Measurements from ENCODE around the gene CEP57L1. TPM values are rescaled to one million over a fixed set of nuclear protein-coding genes. Genes with fewer than 3 reads are reported as not detected.
"Not testable (repeated sequence)": the region's sequence is repeated elsewhere in the genome, so short reads cannot be mapped to it uniquely, and the experiment has no call there.

CEP57L1 gene
- total RNA-seq, 4 donors from 2014 or later, result 10.3 to 18.8 (median 13.8) TPM

DNA sequence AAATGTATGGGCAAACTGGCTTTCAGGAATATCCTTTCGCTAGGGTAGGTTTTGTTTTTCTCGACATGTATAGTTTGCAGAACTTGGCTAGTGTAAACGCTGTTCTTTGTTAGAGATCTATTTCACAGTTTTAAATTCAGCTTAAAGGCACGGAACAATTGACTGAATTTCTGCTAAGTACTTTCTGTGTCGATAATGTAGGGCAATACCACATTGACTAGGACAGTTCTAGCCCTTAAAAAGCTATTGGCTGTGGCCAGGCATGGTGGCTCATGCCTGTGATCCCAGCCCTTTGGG is 92.8 kb downstream of the CEP57L1 start:
- no peaks in the 10 kb centered on the region for H3K27me3 ChIP-seq
- DNase-seq (ENCODE audit: low spot score in 2 of 2), result no peak
- H3K4me1 ChIP-seq, result peaks cover 3% of the 10 kb centered on the region
- H3K4me3 ChIP-seq, result no peak overlapping the region
- TF ChIP-seq POLR2A (IDR thresholded peaks at IDR 0.05) (no peak), POLR2AphosphoS5 (IDR thresholded peaks at IDR 0.05) (no peak), EP300 (IDR thresholded peaks at IDR 0.05) (no peak)
- TF ChIP-seq, protein P1, sequence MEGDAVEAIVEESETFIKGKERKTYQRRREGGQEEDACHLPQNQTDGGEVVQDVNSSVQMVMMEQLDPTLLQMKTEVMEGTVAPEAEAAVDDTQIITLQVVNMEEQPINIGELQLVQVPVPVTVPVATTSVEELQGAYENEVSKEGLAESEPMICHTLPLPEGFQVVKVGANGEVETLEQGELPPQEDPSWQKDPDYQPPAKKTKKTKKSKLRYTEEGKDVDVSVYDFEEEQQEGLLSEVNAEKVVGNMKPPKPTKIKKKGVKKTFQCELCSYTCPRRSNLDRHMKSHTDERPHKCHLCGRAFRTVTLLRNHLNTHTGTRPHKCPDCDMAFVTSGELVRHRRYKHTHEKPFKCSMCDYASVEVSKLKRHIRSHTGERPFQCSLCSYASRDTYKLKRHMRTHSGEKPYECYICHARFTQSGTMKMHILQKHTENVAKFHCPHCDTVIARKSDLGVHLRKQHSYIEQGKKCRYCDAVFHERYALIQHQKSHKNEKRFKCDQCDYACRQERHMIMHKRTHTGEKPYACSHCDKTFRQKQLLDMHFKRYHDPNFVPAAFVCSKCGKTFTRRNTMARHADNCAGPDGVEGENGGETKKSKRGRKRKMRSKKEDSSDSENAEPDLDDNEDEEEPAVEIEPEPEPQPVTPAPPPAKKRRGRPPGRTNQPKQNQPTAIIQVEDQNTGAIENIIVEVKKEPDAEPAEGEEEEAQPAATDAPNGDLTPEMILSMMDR (IDR thresholded peaks at IDR 0.05), result no peak
- H3K9me3 ChIP-seq, result peaks cover 3% of the 10 kb centered on the region
- H3K36me3 ChIP-seq, result no peaks in the 10 kb centered on the region
- WGBS, result 30% methylated on average over 5 of the region's 5 CpGs
- no peak overlapping the region for H3K27ac ChIP-seq

GRCh38 chr6:109191368-109191767 is 96.1 kb downstream of the CEP57L1 start:
- H3K27me3 ChIP-seq; DNase-seq (ENCODE audit: low spot score in 2 of 2); H3K9me3 ChIP-seq; H3K27ac ChIP-seq; H3K4me3 ChIP-seq; H3K4me1 ChIP-seq; H3K36me3 ChIP-seq: not testable (repeated sequence)

DNA sequence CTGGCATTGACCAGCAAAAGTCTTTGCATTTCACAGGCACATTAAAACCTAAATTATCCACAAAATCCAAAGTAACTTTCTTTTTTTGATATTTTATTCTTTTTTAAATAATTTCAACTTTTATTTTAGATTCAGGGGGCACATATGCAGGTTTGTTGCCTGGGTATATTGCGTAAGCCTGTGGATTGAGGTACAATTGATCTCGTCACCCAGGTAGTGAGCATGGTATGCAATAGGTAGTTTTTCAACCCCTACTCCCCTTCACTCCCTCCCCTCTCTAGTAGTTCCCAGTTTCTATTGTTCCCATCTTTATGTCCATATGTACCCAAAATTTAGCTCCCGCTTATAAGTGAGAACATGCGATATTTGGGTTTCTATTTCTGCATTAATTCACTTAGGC is 97.6 kb downstream of the CEP57L1 start:
- no peaks in the 10 kb centered on the region for H3K27me3 ChIP-seq
- no peak for TF ChIP-seq EP300 (IDR thresholded peaks at IDR 0.05)
- no peak for TF ChIP-seq POLR2AphosphoS5 (IDR thresholded peaks at IDR 0.05)
- 97% methylated on average over 4 of the region's 4 CpGs for WGBS
- peaks cover 3% of the 10 kb centered on the region for H3K9me3 ChIP-seq
- H3K4me3 ChIP-seq, result no peak overlapping the region
- H3K27ac ChIP-seq, result no peak overlapping the region
- no peak for DNase-seq (ENCODE audit: low spot score in 2 of 2)
- peaks cover 2% of the 10 kb centered on the region for H3K4me1 ChIP-seq
- no peaks in the 10 kb centered on the region for H3K36me3 ChIP-seq

DNA sequence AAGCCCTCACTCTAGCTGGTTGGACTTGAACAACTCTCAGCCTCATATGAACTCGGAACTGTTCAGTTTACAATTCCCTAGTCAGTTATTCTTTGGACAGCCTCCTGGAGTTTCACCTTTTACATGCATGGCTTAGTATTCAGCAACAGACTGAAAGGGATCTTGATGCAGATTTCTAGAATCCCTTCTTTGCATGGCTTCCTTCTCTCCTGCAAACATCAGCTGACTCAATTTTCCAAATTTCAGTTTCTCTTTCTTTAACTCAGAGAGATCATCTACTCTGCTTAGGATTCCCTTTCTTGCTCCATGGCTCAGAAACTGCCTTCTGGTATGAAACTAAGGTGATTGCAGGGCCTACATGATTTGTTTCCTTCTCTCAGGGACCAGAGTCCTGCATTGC is 99.6 kb downstream of the CEP57L1 start:
- no peaks in the 10 kb centered on the region for H3K36me3 ChIP-seq
- DNase-seq (ENCODE audit: low spot score in 2 of 2), result no peak
- H3K9me3 ChIP-seq, result peaks cover 3% of the 10 kb centered on the region
- no peak overlapping the region for H3K27ac ChIP-seq
- no peak overlapping the region for H3K4me3 ChIP-seq
- TF ChIP-seq POLR2AphosphoS5 (IDR thresholded peaks at IDR 0.05) (no peak), EP300 (IDR thresholded peaks at IDR 0.05) (no peak), POLR2A (IDR thresholded peaks at IDR 0.05) (no peak)
- TF ChIP-seq, protein P1 (IDR thresholded peaks at IDR 0.05), result no peak
- no peaks in the 10 kb centered on the region for H3K27me3 ChIP-seq
- 78% methylated on average over 1 of the region's 1 CpG for WGBS
- H3K4me1 ChIP-seq, result no peaks in the 10 kb centered on the region

DNA sequence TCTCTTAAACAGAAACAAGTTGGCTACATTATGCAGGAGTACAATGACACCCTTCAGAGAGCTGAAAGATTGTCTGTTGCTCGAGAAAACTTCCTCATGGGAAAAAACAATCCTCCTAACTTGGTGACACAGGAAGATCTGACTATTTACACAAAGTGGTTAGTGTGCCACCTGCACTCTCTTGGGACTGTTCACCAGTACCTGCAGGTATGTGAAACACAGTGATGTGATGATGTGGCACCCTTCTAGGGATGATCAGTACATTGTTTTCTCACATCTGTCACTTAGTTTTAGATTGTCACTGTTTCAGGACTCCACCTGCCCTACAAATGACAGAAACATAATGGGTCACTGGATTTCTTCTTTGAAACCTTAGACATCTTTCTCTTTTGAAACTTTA is 101.8 kb downstream of the CEP57L1 start:
- Histone ChIP-seq H3K36me3 (no peaks in the 10 kb centered on the region), H3K27ac (no peak overlapping the region), H3K9me3 (no peaks in the 10 kb centered on the region), H3K27me3 (no peaks in the 10 kb centered on the region), H3K4me3 (no peak overlapping the region), H3K4me1 (no peaks in the 10 kb centered on the region)
- TF ChIP-seq, protein P1 (IDR thresholded peaks at IDR 0.05), result no peak
- TF ChIP-seq POLR2AphosphoS5 (IDR thresholded peaks at IDR 0.05), result no peak
- TF ChIP-seq POLR2A (IDR thresholded peaks at IDR 0.05), result no peak
- no peak for TF ChIP-seq EP300 (IDR thresholded peaks at IDR 0.05)
- no peak for DNase-seq (ENCODE audit: low spot score in 2 of 2)
- 61% methylated on average over 1 of the region's 1 CpG for WGBS

DNA sequence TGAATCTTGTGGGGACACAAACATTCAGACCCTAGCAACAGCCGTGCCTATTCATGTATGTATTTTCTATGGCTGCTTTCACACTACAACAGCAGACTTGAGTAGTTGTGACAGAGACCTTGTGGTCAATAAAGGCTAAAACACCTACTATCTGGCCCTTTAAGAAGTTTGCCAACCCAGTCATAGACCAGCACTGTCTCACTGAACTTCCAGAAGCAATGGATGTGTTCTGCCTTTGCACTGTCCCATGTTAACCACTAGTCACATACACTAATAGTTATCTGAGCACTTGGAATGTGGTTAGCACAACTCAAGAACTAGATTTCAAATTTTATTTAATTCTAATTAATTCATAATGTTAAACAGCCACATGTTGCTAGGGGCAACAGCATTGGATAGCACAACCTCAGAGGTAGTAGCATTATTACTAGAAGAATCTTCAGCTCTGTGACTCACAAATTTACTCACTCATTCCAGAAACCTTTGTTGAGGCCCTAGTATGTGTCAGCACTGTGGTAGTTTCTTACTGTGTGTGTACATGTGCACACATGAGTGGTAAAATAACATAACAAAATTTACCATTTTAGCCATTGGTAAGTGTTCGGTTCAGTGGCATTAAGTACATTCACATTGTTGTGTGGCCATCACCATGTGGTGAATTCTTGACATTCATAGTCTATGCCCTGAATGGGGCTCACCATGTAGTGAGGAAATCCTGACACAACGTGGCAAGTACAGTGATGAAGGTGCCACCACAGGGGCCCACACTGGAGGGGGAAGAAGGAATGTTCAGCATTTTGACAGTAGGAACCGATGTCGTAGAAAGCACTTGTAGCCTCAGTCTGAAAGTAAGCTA is 107.3 kb downstream of the CEP57L1 start:
- Histone ChIP-seq H3K9me3 (no peaks in the 10 kb centered on the region), H3K36me3 (no peaks in the 10 kb centered on the region), H3K4me1 (no peaks in the 10 kb centered on the region), H3K27ac (no peak overlapping the region), H3K27me3 (no peaks in the 10 kb centered on the region), H3K4me3 (no peak overlapping the region)
- TF ChIP-seq POLR2AphosphoS5 (IDR thresholded peaks at IDR 0.05) (no peak), POLR2A (IDR thresholded peaks at IDR 0.05) (no peak), EP300 (IDR thresholded peaks at IDR 0.05) (no peak)
- TF ChIP-seq, protein P1 (IDR thresholded peaks at IDR 0.05), result no peak
- WGBS, result 86% methylated on average over 5 of the region's 5 CpGs
- DNase-seq (ENCODE audit: low spot score in 2 of 2), result no peak

Measured in suprapubic skin (tissue), 4 donors.